ENCODE measurements around the gene PFDN4.
"Not testable (repeated sequence)": the region's sequence is repeated elsewhere in the genome, so short reads cannot be mapped to it uniquely, and the experiment has no call there.

The PFDN4 gene

DNA sequence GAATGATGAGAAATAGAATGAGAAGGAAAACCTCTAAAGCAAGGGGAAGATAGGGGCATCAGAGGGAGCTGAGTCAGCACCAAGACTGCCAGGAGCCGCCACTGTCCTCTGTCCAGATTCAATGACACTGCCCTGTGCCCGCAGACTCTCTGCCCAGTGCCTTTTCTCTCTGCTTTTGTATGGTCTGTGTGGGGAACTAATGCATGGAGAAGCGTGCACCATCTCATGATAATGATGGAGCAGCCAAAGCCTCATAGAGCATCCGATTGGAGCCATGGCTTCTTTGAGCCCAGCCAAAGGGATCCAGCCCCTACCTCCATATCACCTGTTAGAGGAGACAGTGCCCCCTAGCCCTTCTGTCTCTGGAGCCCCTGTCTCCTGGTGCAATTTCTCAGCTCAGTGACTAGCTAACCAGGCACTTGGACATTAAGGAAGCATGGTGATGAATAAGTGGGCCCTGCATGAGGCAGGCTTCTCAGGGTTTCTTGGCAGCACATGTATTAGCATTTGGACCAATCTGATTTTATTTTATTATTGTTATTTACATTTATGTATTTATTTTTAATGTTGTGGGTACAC lies 6.5 kb upstream of the PFDN4 start:
- no peak for DNase-seq

- DNase-seq = no peak
Measured at GRCh38 chr20:54203281-54203680, 4.6 kb upstream of the PFDN4 start.

DNA sequence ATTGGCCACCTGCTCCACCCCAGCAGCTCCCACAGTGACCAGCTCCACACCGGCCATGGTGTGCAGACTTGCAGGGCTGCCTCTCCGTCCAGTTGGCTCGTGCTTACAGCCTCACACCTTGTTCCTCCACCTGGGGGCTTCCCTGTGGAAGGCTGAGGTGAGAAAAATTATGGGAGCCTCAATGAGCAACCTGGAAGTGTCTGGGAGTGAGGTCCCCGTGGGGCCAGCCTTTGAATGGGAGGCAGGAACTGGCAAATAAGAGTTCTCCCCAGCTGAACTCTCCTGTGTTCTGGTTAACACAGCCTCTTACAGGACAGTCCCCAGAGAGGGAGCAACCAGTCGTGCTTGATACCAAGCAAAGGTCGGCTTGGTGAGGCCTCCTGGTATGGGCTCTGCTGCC lies 3.8 kb upstream of the PFDN4 start:
- no peak for DNase-seq

DNA sequence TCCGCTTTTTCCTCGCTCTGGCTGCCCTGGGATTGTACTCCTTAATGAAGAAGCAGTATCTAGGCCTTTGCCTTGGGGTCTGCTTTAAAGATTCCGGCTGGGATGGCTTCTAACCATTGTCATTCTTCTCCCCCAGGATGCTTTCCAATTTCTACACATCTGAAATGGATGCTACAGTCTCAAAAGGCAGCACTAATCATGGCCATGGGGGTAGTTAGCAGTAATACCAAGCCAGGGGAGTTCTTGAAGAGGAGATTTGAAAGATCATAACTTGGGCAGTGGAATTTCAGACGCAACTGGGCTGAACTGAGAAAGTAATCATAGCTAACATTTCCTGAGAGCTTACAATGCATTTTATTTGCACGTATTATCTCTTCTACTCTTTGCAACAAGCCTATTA lies 3.4 kb upstream of the PFDN4 start:
- DNase-seq = no peak

- DNase-seq = no peak
Measured at GRCh38 chr20:54205450-54205849, 2.4 kb upstream of the PFDN4 start.

DNA sequence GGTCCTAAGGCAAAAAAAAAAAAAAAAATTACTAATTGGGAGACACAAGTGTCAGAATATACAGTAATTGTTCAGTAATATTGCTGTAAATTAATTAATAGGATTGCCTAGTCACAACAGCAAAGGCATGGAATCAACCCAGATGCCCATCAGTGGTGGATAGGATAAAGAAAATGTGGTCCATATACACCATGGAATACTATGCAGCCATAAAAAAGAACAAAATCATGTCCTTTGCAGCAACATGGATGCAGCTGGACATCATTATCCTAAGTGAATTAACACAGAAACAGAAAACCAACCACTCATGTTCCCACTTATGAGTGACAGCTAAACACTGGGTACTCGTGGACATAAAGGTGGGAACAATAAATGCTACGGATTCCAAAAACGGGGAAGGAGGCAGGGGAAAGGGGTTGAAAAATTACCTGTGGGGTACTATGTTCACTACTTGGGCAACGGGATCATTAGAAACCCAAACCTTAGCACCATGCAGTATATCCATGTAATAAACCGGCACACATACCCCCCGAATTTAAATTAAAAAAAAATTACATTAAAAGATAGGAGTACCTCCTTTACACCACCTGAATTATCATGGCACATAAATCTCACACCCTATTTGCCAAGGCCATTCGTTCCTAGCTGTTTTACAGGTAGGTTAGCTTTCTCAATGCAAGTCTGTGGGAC lies 689 bp upstream of the PFDN4 start:
- DNase-seq = no peak

DNA sequence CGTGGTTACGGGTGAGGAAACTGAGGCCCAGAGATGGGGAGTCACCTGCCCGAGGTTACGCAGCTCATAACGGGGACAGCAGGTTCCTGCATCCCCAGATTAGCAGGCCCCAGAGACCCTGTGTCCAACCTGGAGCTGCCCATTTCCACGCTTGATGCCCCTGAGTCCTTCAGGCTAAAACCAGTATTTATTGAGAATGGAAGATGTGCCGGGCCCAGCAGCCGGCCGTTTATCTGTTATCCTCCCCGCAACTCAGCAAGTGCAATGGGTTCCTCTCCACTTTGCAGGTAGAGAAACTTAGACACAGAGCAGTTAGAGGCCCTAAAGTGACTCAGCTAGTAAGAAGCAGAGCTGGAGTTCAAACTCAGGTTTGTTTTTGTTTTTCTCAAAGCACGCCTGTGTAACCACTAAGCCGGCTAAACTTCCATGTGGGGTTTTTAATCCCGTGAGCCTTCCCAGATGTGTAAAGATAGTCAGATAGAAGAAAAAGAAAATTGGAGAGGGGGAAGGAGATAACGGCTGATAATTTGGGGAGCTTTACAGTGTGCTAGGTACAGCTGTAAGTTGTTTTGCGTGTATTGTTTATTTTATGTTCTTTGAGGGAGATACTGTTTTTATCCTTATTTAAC lies 775 bp downstream of the PFDN4 start:
- peak; percentile 67 for DNase-seq

DNA sequence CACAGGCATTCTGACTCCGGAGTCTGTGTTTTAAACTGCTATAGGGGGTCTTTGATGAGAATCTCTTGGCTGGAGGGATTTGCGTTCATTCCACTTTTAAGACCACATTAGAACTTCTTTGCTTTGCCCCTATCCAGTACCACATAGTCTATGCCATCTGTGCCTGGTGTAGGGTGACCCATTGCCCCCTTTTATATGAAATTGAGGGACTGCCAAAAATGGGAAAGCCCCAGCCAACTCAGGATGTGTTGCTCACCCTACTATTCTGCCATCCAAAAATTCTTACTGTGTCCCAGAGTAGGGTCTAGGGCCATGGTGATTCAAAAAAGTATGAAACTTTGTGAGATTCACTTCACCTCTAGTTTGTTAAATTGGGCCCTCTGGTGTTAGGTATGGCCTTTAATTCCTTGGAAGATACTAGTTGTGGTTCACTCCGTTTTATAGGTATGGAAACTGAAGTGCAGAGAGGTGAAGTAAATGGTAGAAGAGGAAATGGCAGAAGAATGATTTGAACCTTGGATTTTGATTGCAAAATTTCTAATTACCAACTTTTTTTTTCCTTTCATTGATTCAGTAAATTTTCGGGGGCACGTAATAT lies 1.4 kb downstream of the PFDN4 start:
- DNase-seq = no peak

DNA sequence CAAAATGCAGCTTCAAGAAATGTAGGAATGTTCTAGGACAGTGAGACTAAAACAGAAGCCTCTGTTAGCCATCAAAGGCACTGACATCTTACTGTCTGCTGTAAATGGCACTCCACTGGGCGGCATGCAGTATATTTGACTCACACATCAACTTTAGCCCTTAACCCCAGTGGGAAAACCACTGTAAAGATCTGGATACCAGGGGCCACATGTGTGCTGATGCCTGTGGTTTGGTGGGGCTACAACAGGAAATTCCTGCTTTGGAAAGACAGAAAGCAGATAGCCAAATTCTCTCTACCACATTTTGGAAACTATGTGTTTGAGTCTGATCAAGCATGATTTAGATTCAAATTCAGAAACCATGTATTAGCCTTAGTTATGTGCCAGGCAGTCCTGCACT lies 4.3 kb downstream of the PFDN4 start:
- DNase-seq = no peak

DNA sequence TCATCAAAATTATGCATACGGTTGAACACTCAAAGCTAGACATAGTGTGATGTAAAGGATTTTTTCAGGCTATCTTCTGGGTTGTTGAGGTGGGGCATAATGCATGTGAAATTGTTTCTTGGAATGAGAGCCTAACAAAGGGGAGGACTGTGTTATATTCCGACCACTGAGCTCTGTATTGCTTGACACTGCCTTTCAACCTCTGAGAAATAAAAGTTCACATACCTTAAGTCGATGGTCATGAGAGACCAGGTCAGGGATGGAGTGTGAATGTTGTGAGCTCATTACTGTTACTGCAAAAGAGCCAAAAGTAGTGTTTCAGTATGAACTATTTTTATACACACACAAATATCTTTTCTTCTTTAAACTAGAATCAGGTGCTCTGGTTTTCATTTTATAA lies 5.0 kb downstream of the PFDN4 start:
- no peak for DNase-seq

- no peak for DNase-seq
Measured at GRCh38 chr20:54214566-54214965, 6.7 kb downstream of the PFDN4 start.

GRCh38 chr20:54215157-54215789 lies 7.4 kb downstream of the PFDN4 start:
- DNase-seq = no peak

DNA sequence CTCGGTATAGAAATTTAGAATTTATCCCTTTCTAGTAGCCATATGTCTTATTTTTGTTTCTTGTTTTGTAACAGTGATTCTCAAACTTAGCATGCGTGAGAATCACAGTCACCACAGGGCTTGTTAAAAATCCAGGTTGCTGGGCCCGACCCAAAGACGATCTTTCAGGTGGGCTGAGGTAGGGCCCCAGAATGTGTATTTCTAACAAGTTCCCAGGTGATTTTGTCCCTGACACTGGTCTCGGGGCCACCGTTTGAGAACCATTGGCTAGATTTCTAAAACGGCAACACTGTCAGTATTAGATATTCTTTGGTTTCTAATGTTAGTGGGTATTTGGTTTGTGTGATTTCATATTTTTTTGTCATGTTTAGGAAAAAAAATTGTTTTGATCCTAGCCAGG lies 9.9 kb downstream of the PFDN4 start:
- DNase-seq = no peak

- DNase-seq = no peak
Measured at GRCh38 chr20:54218470-54218869, 10.6 kb downstream of the PFDN4 start.

DNA sequence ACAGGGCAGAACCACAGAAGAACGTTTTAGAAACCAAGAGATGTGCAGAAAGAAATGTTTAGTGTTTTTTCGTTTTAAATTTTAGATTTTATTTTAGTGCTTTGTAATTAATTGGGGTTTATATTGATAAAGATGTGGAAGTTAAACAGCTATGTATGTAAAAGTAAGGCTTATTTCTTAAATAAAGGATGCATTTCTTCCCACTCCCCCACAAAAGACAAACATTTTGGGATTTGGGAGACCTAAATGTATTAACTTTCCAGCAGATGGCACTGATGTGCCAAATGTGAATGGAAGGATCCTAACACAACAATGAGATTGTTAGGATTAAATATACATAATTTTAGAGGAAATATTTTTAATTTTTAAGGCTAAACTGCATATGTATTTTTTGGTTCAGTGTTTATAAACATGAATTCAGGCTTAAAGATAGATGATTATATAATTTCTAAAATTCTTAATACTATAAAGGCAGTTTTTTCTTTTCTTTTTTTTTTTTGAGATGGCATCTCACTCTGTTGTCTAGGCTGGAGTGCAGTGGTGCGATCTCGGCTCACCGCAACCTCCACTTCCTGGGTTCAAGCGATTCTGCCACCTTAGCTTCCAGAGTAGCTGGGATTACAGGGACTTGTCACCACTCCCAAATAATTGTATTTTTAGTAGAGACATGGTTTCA lies 12.0 kb downstream of the PFDN4 start:
- DNase-seq = peak; percentile 20

GRCh38 chr20:54220722-54221121 lies 12.8 kb downstream of the PFDN4 start:
- DNase-seq = no peak

DNA sequence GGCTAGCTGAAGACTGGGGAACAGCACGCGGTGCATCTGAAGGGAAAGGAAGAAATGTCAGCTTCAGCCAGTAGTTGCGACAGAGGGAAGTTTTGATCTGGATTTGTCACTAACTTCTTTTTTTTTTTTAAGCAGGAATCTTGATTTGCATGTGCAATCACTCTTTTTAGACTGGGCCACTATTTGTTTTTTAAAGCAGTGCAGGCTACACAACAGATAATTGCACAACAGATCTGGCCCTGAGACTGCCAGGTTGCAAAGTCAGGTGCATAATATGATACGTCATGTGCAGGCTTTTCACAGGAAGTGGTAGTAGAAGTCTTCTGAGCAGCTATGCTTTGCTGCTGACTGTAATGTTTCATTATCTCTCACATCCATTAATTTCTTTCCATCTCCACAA lies 13.5 kb downstream of the PFDN4 start:
- peak; percentile 39 for DNase-seq

DNA sequence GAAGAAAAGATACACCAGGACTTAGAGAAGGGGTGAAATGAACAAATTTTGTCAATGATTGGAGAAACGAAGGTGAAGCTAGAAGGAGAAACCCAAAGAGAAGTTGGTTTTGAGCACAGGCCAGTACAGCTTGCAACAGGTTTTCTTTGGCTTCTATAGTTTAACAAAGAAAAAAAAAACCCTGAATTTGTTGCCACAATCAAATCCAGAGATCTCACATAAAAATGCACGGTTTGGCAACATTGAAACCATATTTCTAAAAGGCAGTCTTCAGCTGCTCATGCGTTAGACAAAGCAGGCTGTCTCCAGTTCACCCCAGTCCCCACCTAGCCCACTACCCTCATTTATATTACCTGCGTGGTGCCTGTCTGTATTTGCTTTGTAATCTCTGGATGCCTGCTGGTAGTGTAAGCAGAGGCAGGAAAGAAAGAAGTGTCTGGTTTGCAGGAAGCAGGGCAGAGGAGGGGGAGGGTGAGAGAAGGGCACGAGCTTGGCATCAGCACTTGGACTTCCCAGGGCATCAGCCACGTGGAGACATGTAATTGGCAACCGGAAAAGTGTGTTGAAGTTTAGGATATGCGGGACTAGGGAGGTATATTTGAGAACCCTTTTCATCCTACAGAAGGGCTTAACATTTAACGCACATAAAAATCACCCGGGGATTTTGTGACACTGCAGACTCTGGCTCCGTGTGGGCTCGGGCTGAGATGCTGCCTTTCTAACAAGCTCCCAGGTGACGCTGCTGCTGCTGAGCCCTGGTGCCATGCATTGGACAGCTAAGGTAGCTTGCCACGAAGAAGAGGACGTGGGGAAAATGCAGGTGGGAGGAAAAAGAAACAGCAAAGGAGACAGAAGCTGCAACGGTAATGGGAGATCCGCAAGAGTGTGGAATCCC lies 14.4 kb downstream of the PFDN4 start:
- DNase-seq = peak; percentile 49

- DNase-seq = no peak
Measured at GRCh38 chr20:54223285-54223684, 15.4 kb downstream of the PFDN4 start.

DNA sequence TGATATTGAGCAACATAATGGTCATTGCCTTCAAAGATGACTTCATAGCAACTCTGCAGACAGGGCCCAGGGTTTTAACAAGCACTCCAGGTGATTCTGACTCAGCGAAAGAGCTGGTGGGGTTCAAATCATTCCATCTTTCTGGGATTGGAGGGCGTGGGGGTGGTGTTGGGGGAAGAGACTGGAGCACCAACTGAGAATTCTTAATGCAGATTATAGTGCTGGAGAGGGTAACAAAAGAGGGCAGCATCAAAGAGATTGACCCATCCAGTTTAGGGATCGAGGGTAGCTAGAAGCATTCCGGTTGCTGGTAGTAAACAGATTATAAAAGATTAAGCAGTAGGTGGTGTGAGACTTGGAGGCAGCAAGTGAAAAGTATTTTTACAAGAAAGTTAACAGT lies 15.9 kb downstream of the PFDN4 start:
- DNase-seq = no peak

DNA sequence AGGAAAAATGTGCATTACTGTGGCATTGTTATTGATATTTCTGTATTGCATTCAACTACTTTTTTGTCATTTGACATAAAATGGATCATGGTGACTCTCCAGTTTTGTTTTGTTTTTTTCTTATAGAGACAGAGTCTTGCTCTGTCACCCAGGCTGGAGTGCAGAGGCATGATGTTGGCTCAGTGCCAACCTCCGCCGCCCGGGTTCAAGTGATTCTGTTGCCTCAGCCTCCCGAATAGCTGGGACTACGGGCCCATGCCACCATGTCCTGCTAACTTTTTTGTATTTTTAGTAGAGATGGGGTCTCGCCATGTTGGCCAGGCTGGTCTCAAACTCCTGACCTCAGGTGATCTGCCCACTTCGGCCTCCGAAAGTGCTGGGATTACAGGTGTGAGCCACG lies 16.8 kb downstream of the PFDN4 start:
- not testable (repeated sequence) for DNase-seq

GRCh38 chr20:54227241-54227640 lies 19.4 kb downstream of the PFDN4 start:
- DNase-seq = no peak
